HG02623 (cell line): ENCODE measurements around the gene TTLL4.

ENCODE experiments used
- ATAC-seq: cut with Tn5 transposase; IDR thresholded peaks from one replicate; pipeline ENCODE4 v1.9.1; 2021; ENCODE audit warnings: moderate library complexity; ENCODE audit not compliant: unreplicated experiment

TTLL4 gene

GRCh38 chr2:218782528-218782844 lies 71.9 kb downstream of the TTLL4 start:
- no peak for ATAC-seq

DNA sequence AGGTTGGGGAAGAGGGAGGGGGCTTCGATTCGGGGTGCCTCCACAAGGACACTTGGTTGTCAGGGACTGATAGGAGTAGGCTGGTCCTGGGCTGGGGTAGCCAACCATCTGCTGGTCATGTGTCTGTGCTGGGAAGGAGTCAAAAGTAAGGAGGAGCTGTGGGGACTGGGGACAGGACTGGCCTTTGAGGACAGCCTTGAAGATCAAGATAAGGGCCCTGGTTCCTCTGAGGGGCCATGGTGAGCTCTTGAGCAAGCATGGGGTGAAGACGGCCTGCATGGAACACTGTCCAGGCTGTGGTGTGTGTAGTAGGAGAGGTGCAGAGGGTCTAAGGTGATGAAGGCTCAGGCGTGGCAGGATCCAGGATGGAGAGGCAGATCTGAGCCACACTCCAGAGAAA lies 73.1 kb downstream of the TTLL4 start:
- ATAC-seq, result no peak

GRCh38 chr2:218785103-218785502 lies 74.5 kb downstream of the TTLL4 start:
- no peak for ATAC-seq

DNA sequence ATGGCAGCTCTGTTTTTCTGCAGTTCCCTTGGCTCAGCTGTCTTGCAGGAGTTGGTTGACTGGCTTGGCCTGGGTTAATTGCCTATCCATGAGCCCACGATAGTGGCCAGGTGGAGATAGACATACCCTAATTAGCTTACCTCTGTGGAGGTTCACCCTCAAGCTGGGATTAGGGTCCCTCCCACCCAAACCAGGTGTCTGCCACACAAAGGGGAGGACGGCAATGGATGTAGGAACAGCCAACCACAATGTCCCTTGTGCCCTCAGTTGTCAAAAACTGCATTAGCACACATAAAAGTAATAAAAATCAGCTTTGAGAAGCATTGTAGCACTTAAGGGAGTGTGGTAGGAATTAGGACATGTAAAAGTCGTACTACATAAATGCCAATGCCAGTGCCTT lies 75.5 kb downstream of the TTLL4 start:
- no peak for ATAC-seq

- no peak for ATAC-seq
These were observed 78.1 kb downstream of the TTLL4 start for GRCh38 chr2:218788529-218789255.

DNA sequence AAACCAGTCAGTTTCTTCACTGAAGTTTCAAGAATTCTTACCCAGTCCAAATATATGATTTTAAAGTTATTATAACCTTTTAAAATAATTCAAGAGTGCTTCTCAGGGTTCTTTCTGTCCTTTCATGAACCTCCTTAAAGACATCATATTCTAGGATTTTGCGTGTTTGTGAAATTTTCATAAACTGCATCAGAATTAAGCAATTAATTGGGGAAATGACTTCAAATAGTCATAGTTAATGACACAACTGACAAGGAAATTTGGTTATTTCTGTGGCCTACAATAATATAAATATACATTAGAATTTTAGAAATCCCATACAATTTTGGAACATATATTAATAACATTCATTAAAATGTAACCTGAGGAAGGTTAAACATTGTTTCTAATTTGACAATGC lies 81.8 kb downstream of the TTLL4 start:
- no peak for ATAC-seq

GRCh38 chr2:218796691-218797090 lies 86.1 kb downstream of the TTLL4 start:
- ATAC-seq, result no peak

DNA sequence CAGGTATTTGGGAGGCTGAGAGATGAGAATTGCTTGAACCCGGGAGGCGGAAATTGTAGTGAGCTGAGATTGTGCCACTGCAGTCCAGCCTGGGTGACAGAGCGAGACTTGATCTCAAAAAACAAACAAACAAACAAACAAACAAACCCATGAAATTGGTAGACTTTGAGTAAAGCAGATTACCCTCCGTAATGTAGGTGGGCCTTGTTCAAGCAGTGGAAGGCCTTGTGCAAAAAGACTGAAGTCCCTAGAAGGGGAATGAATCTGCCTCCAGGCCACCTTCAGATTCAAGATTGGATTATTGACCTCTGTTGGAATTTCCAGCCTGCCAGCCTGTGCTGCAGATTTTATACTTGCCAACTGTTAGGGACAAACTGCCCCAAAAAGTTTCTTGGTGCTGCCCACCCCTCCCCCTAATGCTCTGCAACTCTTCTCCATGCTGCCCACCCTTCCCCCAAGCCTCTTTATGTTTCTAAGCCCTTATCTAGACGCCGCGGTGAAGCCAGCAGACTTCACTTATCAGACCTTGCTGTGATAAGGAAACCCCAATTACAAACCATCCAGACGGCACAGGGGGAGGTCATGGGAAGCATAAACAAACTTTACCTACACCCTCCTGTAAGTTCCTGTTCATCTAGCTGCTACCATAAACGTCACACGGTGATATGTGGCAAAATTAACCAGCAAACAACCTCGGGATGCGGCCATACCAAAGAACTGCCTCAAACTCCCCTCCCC lies 88.3 kb downstream of the TTLL4 start:
- no peak for ATAC-seq

DNA sequence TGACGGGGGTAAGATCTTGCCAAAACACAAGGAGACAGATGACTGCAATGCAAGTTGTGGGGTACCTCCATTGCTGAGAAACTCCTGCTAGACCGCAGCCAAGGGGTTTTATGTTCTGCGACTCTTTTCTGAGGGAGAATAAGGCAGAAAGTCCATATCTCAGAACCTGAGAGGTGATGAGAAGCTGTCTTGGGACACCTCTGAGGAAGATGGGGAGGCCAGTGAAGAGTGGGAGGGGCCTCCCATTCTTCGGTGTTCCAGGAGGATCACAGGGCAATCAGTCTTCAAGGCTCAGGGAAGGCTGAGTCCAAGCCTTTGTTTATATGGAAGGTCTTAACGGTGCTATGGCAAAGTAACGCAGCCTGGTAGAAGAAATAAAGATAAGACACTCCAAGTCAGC lies 89.4 kb downstream of the TTLL4 start:
- ATAC-seq, result no peak

DNA sequence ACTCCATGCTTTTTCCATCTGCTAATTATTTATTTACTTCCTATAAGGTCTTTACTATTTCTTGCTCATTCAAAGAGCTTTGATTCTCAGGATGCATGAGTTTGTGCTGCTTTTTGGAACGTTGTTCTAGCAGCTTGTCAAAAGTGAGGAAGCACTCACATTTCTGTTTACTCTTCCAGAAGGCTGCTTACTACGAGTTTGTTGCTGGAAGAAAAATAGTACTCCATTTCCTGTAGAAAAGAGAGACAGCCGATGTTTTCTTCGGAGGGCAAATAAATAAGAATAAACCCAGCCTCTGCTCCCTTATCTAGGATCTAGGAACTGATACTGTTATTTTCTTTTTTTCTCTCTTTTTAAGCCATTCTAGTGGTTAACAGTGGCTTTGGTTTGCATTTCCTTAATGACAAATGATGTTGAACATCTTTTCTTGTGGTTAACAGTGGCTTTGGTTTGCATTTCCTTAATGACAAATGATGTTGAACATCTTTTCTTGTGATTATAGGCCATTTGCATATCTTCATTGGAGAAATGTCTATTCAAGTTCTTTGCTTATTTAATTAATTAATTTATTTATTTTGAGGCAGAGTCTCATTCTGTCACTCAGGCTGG lies 91.9 kb downstream of the TTLL4 start:
- no peak for ATAC-seq

- no peak for ATAC-seq
These were observed 94.2 kb downstream of the TTLL4 start for GRCh38 chr2:218804817-218805216.
